Measurements from ENCODE around the gene RUNX3. TPM values are rescaled to one million over a fixed set of nuclear protein-coding genes. Genes with fewer than 3 reads are reported as not detected.

RUNX3 gene
- total RNA-seq, 4 donors from 2014 or later = 0.27 to 2.8 (median 0.77) TPM

GRCh38 chr1:24972915-24973242, 42.8 kb upstream of the RUNX3 start:
- 84 to 88% methylated on average over 6 of the region's 6 CpGs for WGBS, 2 donors
- no peaks in the 10 kb centered on the region for H3K4me1 ChIP-seq

GRCh38 chr1:24972221-24972914, 42.3 kb upstream of the RUNX3 start:
- intact Hi-C loops (cut with DNase I) = no loop called here
- 67 to 74% methylated on average over 8 of the region's 8 CpGs for WGBS, 2 donors
- no peak for DNase-seq
- Histone ChIP-seq H3K27ac (no peak overlapping the region), H3K9me3 (no peaks in the 10 kb centered on the region), H3K27me3 (no peaks in the 10 kb centered on the region), H3K36me3 (no peaks in the 10 kb centered on the region), H3K4me1 (no peaks in the 10 kb centered on the region), H3K4me3 (replicated peaks in 1 of 3) (no peak overlapping the region)
- TF ChIP-seq POLR2A (IDR thresholded peaks at IDR 0.05) = no peak
- TF ChIP-seq, protein P1, sequence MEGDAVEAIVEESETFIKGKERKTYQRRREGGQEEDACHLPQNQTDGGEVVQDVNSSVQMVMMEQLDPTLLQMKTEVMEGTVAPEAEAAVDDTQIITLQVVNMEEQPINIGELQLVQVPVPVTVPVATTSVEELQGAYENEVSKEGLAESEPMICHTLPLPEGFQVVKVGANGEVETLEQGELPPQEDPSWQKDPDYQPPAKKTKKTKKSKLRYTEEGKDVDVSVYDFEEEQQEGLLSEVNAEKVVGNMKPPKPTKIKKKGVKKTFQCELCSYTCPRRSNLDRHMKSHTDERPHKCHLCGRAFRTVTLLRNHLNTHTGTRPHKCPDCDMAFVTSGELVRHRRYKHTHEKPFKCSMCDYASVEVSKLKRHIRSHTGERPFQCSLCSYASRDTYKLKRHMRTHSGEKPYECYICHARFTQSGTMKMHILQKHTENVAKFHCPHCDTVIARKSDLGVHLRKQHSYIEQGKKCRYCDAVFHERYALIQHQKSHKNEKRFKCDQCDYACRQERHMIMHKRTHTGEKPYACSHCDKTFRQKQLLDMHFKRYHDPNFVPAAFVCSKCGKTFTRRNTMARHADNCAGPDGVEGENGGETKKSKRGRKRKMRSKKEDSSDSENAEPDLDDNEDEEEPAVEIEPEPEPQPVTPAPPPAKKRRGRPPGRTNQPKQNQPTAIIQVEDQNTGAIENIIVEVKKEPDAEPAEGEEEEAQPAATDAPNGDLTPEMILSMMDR (IDR thresholded peaks at IDR 0.05) = no peak

More at GRCh38 chr1:24972915-24973242, 42.8 kb upstream of the RUNX3 start:
- TF ChIP-seq POLR2A (IDR thresholded peaks at IDR 0.05) = no peak
- TF ChIP-seq, protein P1 (IDR thresholded peaks at IDR 0.05) = no peak
- Histone ChIP-seq H3K27me3 (no peaks in the 10 kb centered on the region), H3K9me3 (no peaks in the 10 kb centered on the region), H3K4me3 (replicated peaks in 1 of 3) (no peak overlapping the region), H3K27ac (no peak overlapping the region), H3K36me3 (no peaks in the 10 kb centered on the region)
- intact Hi-C loops (cut with DNase I) = no loop called here
- no peak for DNase-seq

- DNase-seq = no peak
- Histone ChIP-seq H3K36me3 (no peaks in the 10 kb centered on the region), H3K4me3 (replicated peaks in 1 of 3) (no peak overlapping the region), H3K4me1 (no peaks in the 10 kb centered on the region), H3K27ac (no peak overlapping the region), H3K27me3 (no peaks in the 10 kb centered on the region), H3K9me3 (no peaks in the 10 kb centered on the region)
- 72 to 78% methylated on average over 19 to 23 of the region's 23 CpGs for WGBS, 2 donors
- TF ChIP-seq, protein P1 (IDR thresholded peaks at IDR 0.05) = no peak
- no peak for TF ChIP-seq POLR2A (IDR thresholded peaks at IDR 0.05)
- intact Hi-C loops (cut with DNase I) = no loop called here
Observed at GRCh38 chr1:24970926-24971875, 41.1 kb upstream of the RUNX3 start.

DNA sequence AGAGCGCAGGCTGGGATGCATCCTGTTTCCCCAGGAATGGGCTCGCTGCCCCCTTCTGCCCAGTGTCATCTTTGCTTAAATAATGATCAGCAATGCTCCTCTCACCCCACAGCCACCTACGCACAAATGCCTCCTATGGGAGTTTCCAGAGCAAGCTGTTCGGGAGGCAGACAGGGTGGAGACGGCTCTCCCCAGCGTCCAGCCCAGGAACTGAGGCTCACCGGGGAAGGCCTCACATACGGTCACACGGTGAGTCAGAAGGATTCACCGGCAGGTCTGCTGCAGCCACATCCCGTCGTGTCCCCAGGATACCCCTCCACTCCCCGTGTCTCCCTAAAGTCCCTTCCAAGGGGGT, 40.3 kb upstream of the RUNX3 start:
- Histone ChIP-seq H3K4me3 (replicated peaks in 1 of 3) (no peak overlapping the region), H3K9me3 (no peaks in the 10 kb centered on the region), H3K36me3 (no peaks in the 10 kb centered on the region), H3K27ac (no peak overlapping the region), H3K27me3 (no peaks in the 10 kb centered on the region), H3K4me1 (no peaks in the 10 kb centered on the region)
- WGBS, 2 donors = 53 to 72% methylated on average over 8 to 13 of the region's 13 CpGs
- intact Hi-C loops (cut with DNase I) = no loop called here
- no peak for DNase-seq
- TF ChIP-seq POLR2A (IDR thresholded peaks at IDR 0.05) = no peak
- TF ChIP-seq, protein P1 (IDR thresholded peaks at IDR 0.05) = no peak

Data from thyroid gland (tissue), 4 donors.